HT1080 (cell line): ENCODE results near the gene INTS1. TPM values are rescaled to one million over a fixed set of nuclear protein-coding genes. Genes with fewer than 3 reads are reported as not detected.
A peak's percentile ranks its signal among the peaks of the same experiment; 100 is the strongest.

Source experiments
- DNase-seq: peaks from one replicate; pipeline ENCODE4 v3.0.0-alpha.2; 2015; ENCODE audit warnings: low read depth
- total RNA-seq: library from RNA; depleted of rRNA; stranded (reverse); fragments of >200 nt; shearing (Covaris generic); gene quantifications from 2 replicates; pipeline ENCODE4 v1.2.3, GENCODE V29; 2014

INTS1 gene
- total RNA-seq, 1 experiment from 2014 or later = 82.4 TPM

GRCh38 chr7:1464694-1465093 is 39.5 kb downstream of the INTS1 start:
- DNase-seq = no peak

- DNase-seq = no peak
These were observed 40.4 kb downstream of the INTS1 start for GRCh38 chr7:1463676-1464223.

- no peak for DNase-seq
These were observed 42.4 kb downstream of the INTS1 start for GRCh38 chr7:1461646-1462375.

- peak; percentile 20 for DNase-seq
These were observed 43.2 kb downstream of the INTS1 start for GRCh38 chr7:1460821-1461645.

- DNase-seq = no peak
These were observed 44.0 kb downstream of the INTS1 start for GRCh38 chr7:1459920-1460820.

GRCh38 chr7:1459512-1459892 is 44.7 kb downstream of the INTS1 start:
- DNase-seq = peak; percentile 87

GRCh38 chr7:1458683-1459511 is 45.3 kb downstream of the INTS1 start, which contains the start of gene MICALL2:
Gene MICALL2, minus strand, starts transcription at chr7:1459470. Its CDS starts 144 bp downstream, at chr7:1459326.
- DNase-seq = peak; percentile 89

GRCh38 chr7:1457949-1458682 is 46.1 kb downstream of the INTS1 start:
- DNase-seq = no peak

- DNase-seq = no peak
These were observed 46.9 kb downstream of the INTS1 start for GRCh38 chr7:1457059-1457948.

- DNase-seq = no peak
These were observed 48.2 kb downstream of the INTS1 start for GRCh38 chr7:1455955-1456354.

- no peak for DNase-seq
These were observed 48.8 kb downstream of the INTS1 start for GRCh38 chr7:1455241-1455939.

GRCh38 chr7:1454542-1454941 is 49.6 kb downstream of the INTS1 start:
- DNase-seq = no peak

GRCh38 chr7:1452205-1452604 is 52.0 kb downstream of the INTS1 start:
- DNase-seq = no peak

- no peak for DNase-seq
These were observed 53.2 kb downstream of the INTS1 start for GRCh38 chr7:1450987-1451386.

GRCh38 chr7:1450431-1450830 is 53.8 kb downstream of the INTS1 start:
- DNase-seq = no peak

- DNase-seq = no peak
These were observed 54.2 kb downstream of the INTS1 start for GRCh38 chr7:1449951-1450350.

GRCh38 chr7:1449501-1449900 is 54.7 kb downstream of the INTS1 start:
- DNase-seq = no peak

GRCh38 chr7:1448958-1449357 is 55.2 kb downstream of the INTS1 start:
- DNase-seq = no peak
